SK-N-MC (cell line): ENCODE results near the gene OR13C5.
A peak's percentile ranks its signal among the peaks of the same experiment; 100 is the strongest.
"Not testable (repeated sequence)": the region's sequence is repeated elsewhere in the genome, so short reads cannot be mapped to it uniquely, and the experiment has no call there.

ENCODE experiments used
- DNase-seq: peaks from one replicate; pipeline ENCODE4 v3.0.0-alpha.2; 2011; ENCODE audit warnings: low read depth, low spot score
- H3K27ac ChIP-seq: fragments of 200-600 bp; sonication (generic); 2 replicates; pipeline ENCODE4 v1.5.1; 2016; ENCODE audit warnings: mixed run types
- H3K36me3 ChIP-seq: fragments of 200-600 bp; sonication (generic); 2 replicates; pipeline ENCODE4 v1.6.1; 2017; ENCODE audit warnings: antibody characterized with exemption, low read length, mixed read lengths; ENCODE audit not compliant: insufficient read depth
- H3K4me3 ChIP-seq: fragments of 200-600 bp; sonication (generic); 2 replicates; pipeline ENCODE4 v1.5.1; 2016
- H3K9ac ChIP-seq: fragments of 200-600 bp; sonication (generic); 2 replicates; pipeline ENCODE4 v1.8.0; 2017; ENCODE audit warnings: mixed run types, mixed read lengths; ENCODE audit not compliant: insufficient read length
- H3K9me3 ChIP-seq: fragments of 200-600 bp; sonication (generic); 2 replicates; pipeline ENCODE4 v1.6.1; 2017; ENCODE audit warnings: low read depth, mild to moderate bottlenecking, antibody characterized with exemption, low read length, moderate library complexity, mixed read lengths
- EZH2 ChIP-seq: fragments of 200-600 bp; sonication (generic); IDR thresholded peaks from one replicate; pipeline ENCODE4 v1.6.1; 2017; ENCODE audit warnings: antibody characterized with exemption
- FOXP2 ChIP-seq: optimal IDR thresholded peaks from 2 replicates; pipeline ENCODE3; 2011; ENCODE audit warnings: mild to moderate bottlenecking, moderate library complexity; ENCODE audit not compliant: insufficient read depth; ENCODE audit errors: extremely low read length, control extremely low read depth
- POLR2AphosphoS5 ChIP-seq: IDR thresholded peaks from 2 replicates; pipeline ENCODE4 v1.6.1; 2012; ENCODE audit warnings: mild to moderate bottlenecking, low read depth, low read length, borderline replicate concordance

Gene OR13C5

DNA sequence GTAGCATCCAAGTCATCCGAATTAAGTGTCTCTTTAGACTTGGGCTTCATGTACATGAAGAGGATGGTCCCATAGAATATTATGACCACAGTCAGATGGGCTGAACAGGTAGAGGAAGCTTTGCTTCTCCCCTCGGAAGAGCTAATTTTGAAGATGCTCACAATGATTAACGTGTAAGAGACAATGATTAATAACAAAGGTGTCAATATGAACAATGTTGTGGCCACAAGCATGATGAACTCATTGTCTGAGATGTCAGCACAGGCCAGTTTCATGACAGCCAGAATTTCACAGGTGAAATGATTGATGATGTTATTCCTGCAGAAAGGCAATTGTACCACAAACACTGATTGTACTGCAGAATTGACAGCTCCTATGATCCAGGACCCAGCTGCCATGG lies 5.6 kb upstream of the OR13C5 start:
- no peak for DNase-seq
- Histone ChIP-seq H3K4me3 (no peak overlapping the region), H3K27ac (no peak overlapping the region), H3K9me3 (no peaks in the 10 kb centered on the region), H3K36me3 (no peaks in the 10 kb centered on the region), H3K9ac (no peak overlapping the region)
- TF ChIP-seq FOXP2: no peak
- no peak for TF ChIP-seq EZH2
- TF ChIP-seq POLR2AphosphoS5: no peak

DNA sequence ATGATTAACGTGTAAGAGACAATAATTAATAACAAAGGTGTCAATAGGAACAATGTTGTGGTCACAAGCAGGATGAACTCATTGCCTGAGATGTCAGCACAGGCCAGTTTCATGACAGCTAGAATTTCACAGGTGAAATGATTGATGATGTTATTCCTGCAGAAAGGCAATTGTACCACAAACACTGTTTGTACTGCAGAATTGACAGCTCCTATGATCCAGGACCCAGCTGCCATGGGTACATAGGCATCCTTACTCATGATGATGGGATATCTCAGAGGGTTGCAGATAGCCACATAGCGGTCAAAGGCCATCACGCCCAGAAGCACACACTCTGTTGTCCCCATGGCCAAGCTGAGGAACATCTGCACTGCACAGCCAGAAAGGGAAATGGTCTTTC lies 464 bp downstream of the OR13C5 start:
- H3K9me3 ChIP-seq, H3K9ac ChIP-seq, H3K27ac ChIP-seq, H3K4me3 ChIP-seq, H3K36me3 ChIP-seq, DNase-seq: not testable (repeated sequence)

DNA sequence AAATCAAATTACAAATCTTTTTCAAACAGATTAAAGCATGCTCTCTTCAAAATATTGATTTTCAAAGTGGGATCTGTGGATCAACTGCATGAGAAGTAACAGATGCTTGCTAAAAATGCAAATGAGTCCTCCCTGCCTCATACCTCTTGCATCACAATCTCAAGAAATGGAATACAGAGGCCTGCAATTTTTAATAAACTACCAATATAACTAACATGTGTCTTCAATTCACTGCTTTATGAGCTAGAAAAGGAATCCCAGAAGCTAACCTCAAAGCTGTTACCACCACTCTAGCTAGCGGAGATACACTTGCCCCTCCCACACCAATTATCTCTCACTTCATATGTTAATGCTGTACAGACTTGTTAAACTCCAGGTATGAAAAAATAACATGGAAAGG lies 9.6 kb downstream of the OR13C5 start:
- TF ChIP-seq EZH2 (no peak), POLR2AphosphoS5 (no peak), FOXP2 (no peak)
- peak; percentile 53 for DNase-seq
- Histone ChIP-seq H3K4me3 (no peak overlapping the region), H3K36me3 (no peaks in the 10 kb centered on the region), H3K9ac (no peak overlapping the region), H3K27ac (no peak overlapping the region), H3K9me3 (no peaks in the 10 kb centered on the region)

DNA sequence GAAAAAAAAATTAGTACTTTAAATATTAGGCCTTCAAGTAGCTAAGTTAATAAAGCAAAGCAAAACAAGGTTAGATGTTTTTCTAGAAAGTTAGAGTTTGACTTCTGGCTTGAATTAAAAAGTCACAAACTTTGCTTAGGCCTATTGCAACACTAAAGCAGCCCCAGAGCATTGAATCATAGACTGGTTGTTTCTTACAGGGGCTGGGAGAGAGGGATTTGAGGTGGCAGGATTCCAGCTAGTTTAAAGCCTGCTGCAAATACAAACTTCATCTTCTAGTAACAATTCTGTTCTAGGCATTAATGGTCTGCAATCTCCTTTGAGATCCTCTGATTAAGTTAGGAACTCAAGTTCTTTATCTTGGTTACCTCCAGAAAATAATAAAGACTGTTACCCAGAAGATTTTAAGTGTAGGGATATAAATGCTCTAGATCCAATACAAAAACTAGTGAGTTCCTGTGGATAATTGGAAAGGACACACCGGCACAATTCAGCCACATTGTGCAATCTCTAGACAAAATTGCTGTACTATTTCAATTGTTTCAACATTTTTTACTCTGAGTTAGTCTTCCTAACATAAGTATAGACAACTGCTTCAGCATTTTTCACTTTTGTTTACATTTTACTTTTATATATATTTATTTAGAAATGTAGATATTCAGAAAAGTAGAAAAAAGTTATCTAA lies 12.6 kb downstream of the OR13C5 start:
- no peaks in the 10 kb centered on the region for H3K9me3 ChIP-seq
- H3K36me3 ChIP-seq: no peaks in the 10 kb centered on the region
- H3K4me3 ChIP-seq: peak overlapping the region; percentile 51
- TF ChIP-seq POLR2AphosphoS5 (no peak; the same call in 1 of the 2 replicates), FOXP2 (no peak), EZH2 (no peak)
- H3K9ac ChIP-seq: no peak overlapping the region
- H3K27ac ChIP-seq: peak overlapping the region; percentile 89
- DNase-seq: peak; percentile 78

DNA sequence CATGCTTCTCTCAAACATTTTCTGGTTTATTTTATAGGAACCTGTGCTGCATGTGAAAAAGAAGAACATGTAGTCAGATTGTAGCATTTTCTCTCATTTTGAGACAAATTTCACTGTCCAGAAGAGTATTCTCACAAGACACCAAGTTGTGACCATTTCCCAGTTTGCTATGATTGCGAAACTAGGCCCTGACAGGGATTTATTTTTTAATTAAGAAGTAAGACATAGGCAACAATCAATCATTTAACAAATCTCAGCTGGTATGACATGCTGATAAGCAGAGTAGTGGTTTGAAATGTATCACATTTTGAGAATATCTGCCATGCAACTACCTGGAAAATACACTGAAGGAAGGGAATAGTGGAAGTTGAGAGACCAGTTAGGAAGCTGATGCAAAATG lies 18.7 kb downstream of the OR13C5 start:
- Histone ChIP-seq H3K36me3 (no peaks in the 10 kb centered on the region), H3K9ac (no peak overlapping the region), H3K4me3 (no peak overlapping the region), H3K27ac (no peak overlapping the region), H3K9me3 (no peaks in the 10 kb centered on the region)
- DNase-seq: no peak
- TF ChIP-seq POLR2AphosphoS5 (no peak), EZH2 (no peak), FOXP2 (no peak)

DNA sequence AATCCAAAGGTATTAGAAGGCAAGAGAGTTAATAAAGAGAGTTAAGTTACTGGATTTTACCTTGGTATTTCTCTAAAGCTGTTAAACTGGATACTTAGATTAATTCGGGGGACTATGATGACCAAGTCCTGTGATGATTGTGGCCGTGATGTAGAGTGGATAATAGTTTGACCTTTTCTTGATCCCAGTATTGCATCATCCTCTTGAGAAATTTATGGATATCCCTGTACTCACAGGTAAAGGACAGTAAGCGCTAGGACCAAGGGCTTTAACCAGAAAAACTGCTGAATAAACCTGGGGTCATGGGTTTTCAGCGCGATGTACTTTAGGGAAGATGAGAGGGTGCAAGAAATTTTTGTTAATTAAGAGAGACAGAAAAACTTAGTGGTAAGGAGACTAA lies 21.9 kb downstream of the OR13C5 start:
- Histone ChIP-seq H3K9me3 (0 out of 2 replicates have a peak, but pooled peaks cover 3% of the 10 kb centered on the region), H3K9ac (no peak overlapping the region), H3K27ac (no peak overlapping the region), H3K4me3 (no peak overlapping the region), H3K36me3 (no peaks in the 10 kb centered on the region)
- TF ChIP-seq POLR2AphosphoS5: no peak
- TF ChIP-seq FOXP2: no peak
- no peak for TF ChIP-seq EZH2
- DNase-seq: no peak

DNA sequence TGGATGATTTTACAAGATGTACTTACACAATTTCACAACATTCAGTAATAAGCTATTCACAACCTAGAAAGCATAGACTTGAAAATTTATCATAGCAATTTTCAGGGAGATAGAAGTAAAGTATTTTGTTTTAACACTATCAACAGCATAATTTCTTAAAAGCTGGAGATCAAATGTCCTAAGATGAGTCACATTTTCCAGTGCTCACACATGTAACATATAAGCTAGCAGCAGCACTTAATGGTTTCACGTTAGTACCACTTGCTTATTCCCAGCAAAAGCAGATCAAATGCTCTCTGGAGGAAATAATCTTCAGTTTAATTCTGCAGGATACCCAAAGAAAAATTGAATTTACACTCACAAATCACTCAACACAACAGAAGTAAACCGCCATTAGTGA lies 23.8 kb downstream of the OR13C5 start:
- no peak overlapping the region for H3K9ac ChIP-seq
- H3K4me3 ChIP-seq: no peak overlapping the region
- no peak overlapping the region for H3K27ac ChIP-seq
- H3K36me3 ChIP-seq: no peaks in the 10 kb centered on the region
- no peak for DNase-seq
- H3K9me3 ChIP-seq: peaks cover 6% of the 10 kb centered on the region; the same call in 1 of the 2 replicates
- TF ChIP-seq EZH2 (no peak), FOXP2 (no peak), POLR2AphosphoS5 (no peak)

DNA sequence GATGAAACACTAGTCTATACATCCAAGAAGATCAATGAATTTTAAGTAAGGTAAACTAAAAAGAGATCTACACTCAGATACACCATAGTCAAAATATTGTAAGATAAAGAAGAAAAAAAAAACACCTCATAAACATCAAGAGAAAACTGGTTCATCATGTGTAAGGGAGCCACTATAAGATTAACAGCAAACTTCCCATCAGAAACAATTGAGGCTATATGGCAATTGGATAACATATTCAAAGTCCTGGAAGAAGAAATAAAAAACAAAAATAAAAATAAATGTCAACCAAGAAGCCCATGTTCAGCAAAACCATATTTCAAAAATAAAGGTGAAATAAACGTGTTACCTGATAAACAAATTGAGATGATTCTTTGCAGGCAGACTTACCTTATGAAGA lies 26.6 kb downstream of the OR13C5 start:
- Histone ChIP-seq H3K36me3 (no peaks in the 10 kb centered on the region), H3K27ac (no peak overlapping the region), H3K4me3 (no peak overlapping the region), H3K9me3 (peaks cover 6% of the 10 kb centered on the region; the same call in 1 of the 2 replicates), H3K9ac (no peak overlapping the region)
- TF ChIP-seq FOXP2: no peak
- TF ChIP-seq EZH2: no peak
- no peak for TF ChIP-seq POLR2AphosphoS5
- no peak for DNase-seq

DNA sequence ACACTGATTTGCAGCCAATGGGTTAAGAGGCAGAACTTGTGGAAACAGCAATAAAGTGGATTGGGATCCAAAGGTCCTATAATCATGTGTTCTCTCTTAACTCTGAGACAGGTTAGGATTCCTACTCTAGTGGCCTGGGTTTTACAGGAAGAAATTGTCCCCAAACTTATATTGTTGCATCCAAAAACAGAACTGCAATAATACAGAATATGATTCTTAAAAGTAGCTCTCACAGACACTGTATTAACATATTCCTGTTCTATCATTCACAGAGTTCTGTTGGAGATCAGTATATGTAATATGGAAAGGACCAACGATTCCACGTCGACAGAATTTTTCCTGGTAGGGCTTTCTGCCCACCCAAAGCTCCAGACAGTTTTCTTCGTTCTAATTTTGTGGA lies 30.3 kb downstream of the OR13C5 start, which contains the start of gene OR13C8:
Gene OR13C8, plus strand, starts transcription at position 301 of the 400 bp plus-strand sequence. Its CDS starts 0 bp downstream, at position 301.
- Histone ChIP-seq H3K9me3 (peaks cover 6% of the 10 kb centered on the region; the same call in 1 of the 2 replicates), H3K9ac (no peak within 1 kb of the TSS), H3K4me3 (no peak within 1 kb of the TSS), H3K27ac (no peak within 1 kb of the TSS), H3K36me3 (no peaks in the 10 kb centered on the region)
- TF ChIP-seq POLR2AphosphoS5 (no peak), FOXP2 (no peak), EZH2 (no peak)
- no peak for DNase-seq
